B cell (primary cell): ENCODE measurements around the gene FAIM2. TPM values are rescaled to one million over a fixed set of nuclear protein-coding genes. Genes with fewer than 3 reads are reported as not detected.

Source experiments
- ATAC-seq: fragments of 200-7000 bp; cut with Tn5 transposase; one replicate; pipeline ENCODE4 v1.10.0; 2021; ENCODE audit warnings: low read depth, mild to moderate bottlenecking, moderate number of reproducible peaks, moderate library complexity
- CTCF ChIA-PET: fragments of 350-600 bp; sonication (Branson Sonifier 250); formaldehyde crosslinking; loops from one replicate; lab custom pipeline; 2021; ENCODE audit warnings: antibody characterized with exemption, inconsistent platforms; lab: Charles Lee
- POLR2A ChIA-PET: fragments of 350-600 bp; sonication (Branson Sonifier 250); formaldehyde crosslinking; loops from one replicate; lab custom pipeline; 2021; ENCODE audit warnings: antibody characterized with exemption; lab: Charles Lee
- DNase-seq: peaks from one replicate; pipeline ENCODE4 v3.0.0; 2013
- H2AFZ ChIP-seq: 2 replicates; pipeline ENCODE4 v1.6.1; 2012; ENCODE audit warnings: mild to moderate bottlenecking, low read depth, low read length; ENCODE audit not compliant: insufficient read depth, poor library complexity, severe bottlenecking
- H3K27ac ChIP-seq, 2 donors: 1 replicate in 1 of 2; 2 replicates in 1 of 2; pipeline ENCODE4 v1.5.1; 2012 to 2013; ENCODE audit warnings: low read length in 2 of 2, mild to moderate bottlenecking in 2 of 2, moderate library complexity in 1 of 2
- H3K27me3 ChIP-seq, 4 experiments: fragments of 200-600 bp in 1 of 4; sonication (generic) in 1 of 4; replicated peaks in 1 of 4; 1 replicate in 2 of 4; 2 replicates in 2 of 4; pipeline versions ENCODE4 v1.6.1 to v1.7.0; 2013 to 2016; ENCODE audit warnings: low read length in 3 of 4, mild to moderate bottlenecking in 2 of 4, mixed read lengths in 1 of 4, moderate library complexity in 1 of 4; ENCODE audit not compliant: insufficient read depth in 4 of 4, control insufficient read depth in 3 of 4; ENCODE audit errors: control extremely low read depth in 1 of 4
- H3K36me3 ChIP-seq, 2 experiments: replicated peaks in 1 of 2; 1 replicate in 1 of 2; 2 replicates in 1 of 2; pipeline versions ENCODE4 v1.6.1 to v1.7.1; 2013; ENCODE audit warnings: low read length in 1 of 2; ENCODE audit not compliant: insufficient read depth in 2 of 2, control insufficient read depth in 1 of 2; ENCODE audit errors: control extremely low read depth in 1 of 2, extremely low read depth in 1 of 2
- H3K4me1 ChIP-seq, 2 donors: fragments of 200-600 bp in 1 of 2; sonication (generic) in 1 of 2; 1 replicate in 1 of 2; 2 replicates in 1 of 2; pipeline versions ENCODE4 v1.5.1 to v1.6.1; 2013 to 2017; ENCODE audit warnings: low read length in 2 of 2; ENCODE audit not compliant: control insufficient read depth in 2 of 2, insufficient read depth in 2 of 2
- H3K4me2 ChIP-seq: replicated peaks from 2 replicates; pipeline ENCODE3; 2012; ENCODE audit warnings: mild to moderate bottlenecking, low read depth, low read length; ENCODE audit not compliant: poor library complexity, severe bottlenecking
- H3K4me3 ChIP-seq, 5 experiments: fragments of 200-600 bp in 1 of 5; sonication (generic) in 1 of 5; 1 replicate in 3 of 5; 2 replicates in 2 of 5; pipeline versions ENCODE4 v1.5.1 to v1.7.0; 2011 to 2016; ENCODE audit warnings: low read length in 4 of 5, mild to moderate bottlenecking in 4 of 5, low read depth in 2 of 5, control low read depth in 1 of 5, moderate library complexity in 1 of 5; ENCODE audit not compliant: insufficient read depth in 1 of 5; ENCODE audit errors: control extremely low read depth in 1 of 5, extremely low read depth in 1 of 5
- H3K79me2 ChIP-seq: fragments of 200-600 bp; sonication (generic); one replicate; pipeline ENCODE4 v1.6.0; 2016; ENCODE audit warnings: low read length; ENCODE audit not compliant: control insufficient read depth, insufficient read depth
- H3K9ac ChIP-seq: fragments of 200-600 bp; sonication (generic); 2 replicates; pipeline ENCODE4 v1.6.1; 2017; ENCODE audit warnings: mild to moderate bottlenecking, low read length, moderate library complexity
- H3K9me3 ChIP-seq, 3 donors: one replicate each; pipeline versions ENCODE4 v1.6.1 to v1.7.1; 2013; ENCODE audit warnings: low read length in 2 of 3; ENCODE audit not compliant: control insufficient read depth in 2 of 3, insufficient read depth in 1 of 3; ENCODE audit errors: control extremely low read depth in 1 of 3
- H4K20me1 ChIP-seq: 2 replicates; pipeline ENCODE4 v1.6.0; 2012; ENCODE audit warnings: mild to moderate bottlenecking, low read length; ENCODE audit not compliant: insufficient read depth, control insufficient read depth, poor library complexity, severe bottlenecking
- H3K27ac Mint-ChIP-seq: one replicate; pipeline ENCODE4 v1.8.0; 2021; ENCODE audit warnings: mixed read lengths
- H3K27me3 Mint-ChIP-seq: one replicate; pipeline ENCODE4 v1.8.0; 2021; ENCODE audit warnings: mixed read lengths
- H3K4me1 Mint-ChIP-seq: one replicate; pipeline ENCODE4 v1.8.0; 2021; ENCODE audit warnings: mixed read lengths
- H3K4me3 Mint-ChIP-seq: one replicate; pipeline ENCODE4 v1.8.0; 2021; ENCODE audit warnings: mixed read lengths
- H3K9me3 Mint-ChIP-seq: one replicate; pipeline ENCODE4 v1.8.0; 2022; ENCODE audit warnings: mixed read lengths; ENCODE audit not compliant: insufficient read depth
- CTCF ChIP-seq: fragments of 200-600 bp; IDR thresholded peaks from one replicate; pipeline ENCODE4 v1.8.0; 2022; ENCODE audit warnings: antibody characterized with exemption, mild to moderate bottlenecking
- EZH2 ChIP-seq: IDR thresholded peaks from 2 replicates; pipeline ENCODE4 v1.6.1; 2012; ENCODE audit warnings: borderline replicate concordance, low read depth, mild to moderate bottlenecking, moderate library complexity, low read length; ENCODE audit not compliant: insufficient read depth, poor library complexity, severe bottlenecking
- WGBS: methylation state at CpG from one replicate; pipeline ENCODE4 v1.1.5; 2013; ENCODE audit warnings: missing lambda C conversion rate; ENCODE audit not compliant: insufficient coverage; 5-methylcytosine and 5-hydroxymethylcytosine counted together
- intact Hi-C: fragments of 100-400 bp; cut with micrococcal nuclease; formaldehyde crosslinking; loops from one replicate; pipeline ENCODE4 v1.10.0; 2022
- polyA plus RNA-seq: library from polyadenylated mRNA; depleted of rRNA; stranded (reverse); fragments of >200 nt; gene quantifications from 2 replicates; pipeline ENCODE4 v1.2.3, GENCODE V29; 2012
- total RNA-seq, 2 donors: library from RNA; stranded (reverse); fragments of 120-200 nt in 1 of 2; gene quantifications; 1 replicate in 1 of 2; 2 replicates in 1 of 2; pipeline versions ENCODE4 v1.2.3 to v1.2.4, GENCODE V29; 2013 to 2022

Gene FAIM2
- total and polyA plus RNA-seq, 2 donors (not counting 1 experiment from before 2014, with no cell fraction given): not detected

GRCh38 chr12:49944718-49945117 lies 41.0 kb upstream of the FAIM2 start:
- ChIA-PET CTCF (interaction anchor here (1.1 to 2.6 kb wide), 5 partner anchors 16 to 140 kb away, joined by 3 to 21 read pairs (median 7); partner anchors contain the start of gene SMARCD1), POLR2A (no interaction called here)
- Mint-ChIP-seq H3K27me3 (peaks cover 9% of the 10 kb centered on the region), H3K9me3 (no peaks in the 10 kb centered on the region), H3K27ac (no peak overlapping the region), H3K4me1 (peaks cover 15% of the 10 kb centered on the region), H3K4me3 (no peak overlapping the region)
- no peak for ATAC-seq
- Histone ChIP-seq H4K20me1 (no peaks in the 10 kb centered on the region), H3K4me1 (peaks cover 0 to 8% of the 10 kb centered on the region in 2 donors), H2AFZ (no peak overlapping the region), H3K36me3 (no peaks in the 10 kb centered on the region), H3K4me3 (no peak overlapping the region), H3K9ac (no peak overlapping the region), H3K79me2 (no peaks in the 10 kb centered on the region), H3K4me2 (no peak overlapping the region), H3K9me3 (no peaks in the 10 kb centered on the region), H3K27me3 (peaks cover 0 to 9% (median 4%) of the 10 kb centered on the region in 4 experiments), H3K27ac (no peak overlapping the region)
- intact Hi-C loops: no loop called here
- no peak for TF ChIP-seq EZH2
- no peak for TF ChIP-seq CTCF
- 100% methylated on average over 2 of the region's 3 CpGs for WGBS
- DNase-seq: no peak

GRCh38 chr12:49944046-49944445 lies 40.3 kb upstream of the FAIM2 start:
- Mint-ChIP-seq H3K9me3 (no peaks in the 10 kb centered on the region), H3K27me3 (peaks cover 9% of the 10 kb centered on the region), H3K27ac (no peak overlapping the region), H3K4me3 (no peak overlapping the region), H3K4me1 (peaks cover 15% of the 10 kb centered on the region)
- H3K4me3 ChIP-seq: no peak overlapping the region
- intact Hi-C loops: no loop called here
- peaks cover 0 to 8% (median 2%) of the 10 kb centered on the region in 4 experiments for H3K27me3 ChIP-seq
- H3K27ac ChIP-seq: no peak overlapping the region
- H3K79me2 ChIP-seq: no peaks in the 10 kb centered on the region
- no peak overlapping the region for H2AFZ ChIP-seq
- WGBS: 96% methylated on average over 4 of the region's 5 CpGs
- ChIA-PET CTCF (no interaction called here), POLR2A (no interaction called here)
- no peaks in the 10 kb centered on the region for H4K20me1 ChIP-seq
- H3K4me1 ChIP-seq: peaks cover 0 to 8% of the 10 kb centered on the region in 2 donors
- DNase-seq (no peak), ATAC-seq (no peak)
- no peak overlapping the region for H3K9ac ChIP-seq
- no peaks in the 10 kb centered on the region for H3K9me3 ChIP-seq
- TF ChIP-seq EZH2 (no peak), CTCF (no peak)
- no peak overlapping the region for H3K4me2 ChIP-seq
- H3K36me3 ChIP-seq: no peaks in the 10 kb centered on the region
